Activated T-cell treated with anti-CD3 and anti-CD28 coated beads, Interleukin-2, amount 50 U/mL, for 4 hours (primary cell): ENCODE measurements around the gene LIMS1. TPM values are rescaled to one million over a fixed set of nuclear protein-coding genes. Genes with fewer than 3 reads are reported as not detected.
"Not testable (repeated sequence)": the region's sequence is repeated elsewhere in the genome, so short reads cannot be mapped to it uniquely, and the experiment has no call there.

Experiments
- ATAC-seq, 2 donors: fragments of 200-7000 bp; cut with Tn5 transposase; one replicate each; pipeline ENCODE4 v1.10.0; 2021
- DNase-seq: peaks from one replicate; pipeline ENCODE4 v3.0.0-alpha.2; 2020
- H3K27me3 Mint-ChIP-seq: one replicate; pipeline ENCODE4 v1.8.0; 2021; ENCODE audit warnings: low read depth, mixed read lengths
- H3K36me3 Mint-ChIP-seq: one replicate; pipeline ENCODE4 v1.8.0; 2022; ENCODE audit warnings: mixed read lengths; ENCODE audit not compliant: insufficient read depth
- H3K4me1 Mint-ChIP-seq: one replicate; pipeline ENCODE4 v1.8.0; 2021; ENCODE audit warnings: low read depth, mixed read lengths
- H3K4me3 Mint-ChIP-seq: one replicate; pipeline ENCODE4 v1.8.0; 2021; ENCODE audit warnings: mild to moderate bottlenecking, moderate library complexity, mixed read lengths
- H3K9me3 Mint-ChIP-seq: one replicate; pipeline ENCODE4 v1.8.0; 2021; ENCODE audit warnings: mixed read lengths
- total RNA-seq, 3 donors: library from RNA; stranded (reverse); gene quantifications; one replicate each; pipeline ENCODE4 v1.2.1, GENCODE V29; 2021

Gene LIMS1
- total RNA-seq, 3 donors from 2014 or later: 40.2 to 45.0 (median 41.2) TPM

DNA sequence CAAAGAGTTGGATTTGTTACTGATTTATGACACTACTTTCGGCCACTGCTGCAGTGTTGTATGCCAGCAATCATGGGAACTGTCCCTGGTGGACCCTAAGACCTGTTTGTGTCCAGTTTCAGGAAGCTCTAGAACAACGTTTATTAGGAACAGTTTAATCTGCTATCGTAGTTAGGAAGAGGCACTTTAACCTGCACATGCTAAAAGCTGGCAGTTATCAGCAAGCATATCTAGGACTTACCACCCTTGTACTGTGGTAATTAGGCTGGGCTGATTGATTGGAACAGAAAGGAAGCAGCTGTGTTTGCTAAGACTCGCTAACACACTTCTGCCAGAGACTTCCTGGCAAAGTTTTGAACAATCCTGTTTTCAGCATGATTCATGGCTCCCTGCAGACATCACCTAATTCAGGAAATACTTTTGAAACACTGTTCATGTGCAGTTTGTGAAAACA, 144.0 kb downstream of the LIMS1 start:
- not testable (repeated sequence) for H3K9me3 Mint-ChIP-seq, H3K27me3 Mint-ChIP-seq, H3K4me3 Mint-ChIP-seq, H3K4me1 Mint-ChIP-seq, DNase-seq, ATAC-seq
- peaks cover 16% of the 10 kb centered on the region for H3K36me3 Mint-ChIP-seq

GRCh38 chr2:108680805-108681204, 146.5 kb downstream of the LIMS1 start:
- not testable (repeated sequence) for H3K9me3 Mint-ChIP-seq, H3K4me1 Mint-ChIP-seq, DNase-seq, H3K4me3 Mint-ChIP-seq, H3K27me3 Mint-ChIP-seq, ATAC-seq
- peaks cover 18% of the 10 kb centered on the region for H3K36me3 Mint-ChIP-seq

DNA sequence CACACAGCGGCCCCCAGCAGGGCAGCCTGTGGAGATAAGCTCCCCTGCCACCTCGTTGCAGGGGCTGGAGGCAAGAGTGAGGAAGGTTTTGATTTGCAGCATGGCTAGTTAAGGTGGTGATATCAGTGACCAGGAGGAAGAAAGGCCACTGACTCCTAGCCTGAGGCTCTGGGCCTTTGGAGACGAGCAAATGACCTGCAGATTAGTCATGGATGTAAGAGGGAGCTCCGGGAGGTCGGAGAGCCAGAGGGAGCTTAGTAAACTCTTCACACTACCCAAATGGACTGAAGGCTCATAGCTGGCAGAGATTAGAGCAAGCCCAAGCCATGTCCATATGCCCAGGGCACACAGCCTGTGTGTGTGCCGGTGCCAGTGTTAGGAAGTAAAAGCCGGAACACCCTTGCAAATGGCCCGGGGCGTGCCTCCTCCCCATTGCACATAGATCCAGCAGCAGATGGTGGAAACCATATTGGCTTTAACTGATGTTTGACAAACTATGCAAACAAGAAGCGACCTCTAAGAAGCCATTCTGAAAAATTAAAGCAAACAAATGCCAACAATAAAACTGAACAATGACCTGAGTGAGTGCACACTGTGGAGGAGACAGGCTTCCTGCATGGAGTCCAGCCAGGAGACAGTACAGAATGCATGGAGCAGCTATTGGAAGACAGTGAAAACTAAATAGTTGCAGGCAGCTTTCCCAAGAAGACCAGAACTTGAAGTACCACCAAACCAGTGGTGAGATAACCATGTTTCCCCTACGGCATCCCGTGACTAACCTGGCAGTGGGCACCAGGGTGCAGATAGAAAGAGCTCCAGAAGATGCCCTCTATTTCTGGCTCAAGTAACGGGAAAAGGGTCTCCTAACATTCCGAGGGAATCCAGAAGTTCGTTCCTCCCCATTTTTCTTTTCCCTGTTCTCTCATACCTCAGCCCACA, 154.8 kb downstream of the LIMS1 start:
- H3K4me3 Mint-ChIP-seq, H3K9me3 Mint-ChIP-seq, DNase-seq, H3K36me3 Mint-ChIP-seq, ATAC-seq, H3K4me1 Mint-ChIP-seq, H3K27me3 Mint-ChIP-seq: not testable (repeated sequence)

DNA sequence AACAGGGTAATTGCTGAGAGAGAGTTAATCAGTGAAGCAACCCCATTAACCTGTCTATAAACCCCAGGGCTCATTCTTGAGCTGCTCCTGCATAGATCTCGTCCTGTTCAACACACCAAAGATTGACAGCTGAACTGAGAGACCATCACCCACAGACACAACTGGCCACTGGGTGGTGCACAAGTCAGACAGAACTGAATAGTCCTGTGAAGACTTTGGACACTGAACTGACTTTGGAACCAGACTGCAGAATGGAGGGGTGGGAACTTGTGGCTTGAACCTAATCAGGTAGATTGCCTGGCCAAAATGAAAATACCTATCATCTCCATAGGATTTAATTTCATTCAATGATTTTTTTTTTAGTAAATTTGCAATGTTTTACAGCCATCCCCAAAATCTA, 155.7 kb downstream of the LIMS1 start:
- H3K36me3 Mint-ChIP-seq, ATAC-seq, H3K27me3 Mint-ChIP-seq, DNase-seq, H3K4me1 Mint-ChIP-seq, H3K9me3 Mint-ChIP-seq, H3K4me3 Mint-ChIP-seq: not testable (repeated sequence)

- no peak for DNase-seq
- Mint-ChIP-seq H3K27me3 (no peaks in the 10 kb centered on the region), H3K4me3 (no peak overlapping the region), H3K9me3 (no peaks in the 10 kb centered on the region), H3K36me3 (no peaks in the 10 kb centered on the region), H3K4me1 (no peaks in the 10 kb centered on the region)
- no peak for ATAC-seq
These were observed 157.2 kb downstream of the LIMS1 start for GRCh38 chr2:108691447-108691846.

DNA sequence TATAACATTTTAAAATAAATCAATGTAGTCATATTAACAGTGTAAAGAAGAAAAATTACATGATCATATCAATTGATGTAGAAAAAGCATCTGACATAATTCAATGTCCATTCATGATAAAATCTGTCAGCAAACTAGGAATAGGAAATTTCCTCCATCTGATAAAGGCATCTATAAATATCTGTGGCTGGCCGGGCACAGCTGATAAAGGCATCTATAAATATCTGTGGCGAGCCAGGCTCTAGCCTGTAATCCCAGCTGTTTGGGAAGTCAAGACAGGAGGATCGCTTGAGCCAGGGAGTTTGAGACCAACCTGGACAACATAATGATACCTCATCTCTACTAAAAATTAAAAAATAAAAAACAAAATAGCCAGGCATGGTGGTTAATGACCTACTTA, 166.9 kb downstream of the LIMS1 start:
- ATAC-seq (no peak), DNase-seq (no peak)
- Mint-ChIP-seq H3K36me3 (no peaks in the 10 kb centered on the region), H3K27me3 (no peaks in the 10 kb centered on the region), H3K4me3 (no peak overlapping the region), H3K4me1 (no peaks in the 10 kb centered on the region), H3K9me3 (no peaks in the 10 kb centered on the region)

DNA sequence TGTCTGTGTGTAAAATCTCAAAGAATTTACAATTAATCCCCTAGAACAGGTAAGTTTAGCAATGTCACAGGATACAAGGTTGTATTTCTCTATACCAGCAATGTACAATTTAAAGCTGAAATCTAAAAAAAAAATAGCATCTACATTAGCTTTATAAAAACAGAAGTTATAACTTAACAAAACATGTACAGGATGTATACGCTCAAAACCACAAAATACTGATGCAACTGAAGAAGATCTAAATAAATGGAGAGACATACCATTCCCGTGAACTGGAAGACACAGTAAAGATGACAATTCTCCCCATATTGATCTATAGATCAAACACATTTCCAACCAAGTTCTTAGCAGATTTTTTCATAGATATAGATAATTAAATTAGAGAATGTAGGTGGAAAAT, 167.5 kb downstream of the LIMS1 start:
- no peaks in the 10 kb centered on the region for H3K36me3 Mint-ChIP-seq
- H3K27me3 Mint-ChIP-seq: no peaks in the 10 kb centered on the region
- ATAC-seq: no peak

GRCh38 chr2:108704871-108705270, 170.6 kb downstream of the LIMS1 start:
- H3K36me3 Mint-ChIP-seq: no peaks in the 10 kb centered on the region
- H3K4me1 Mint-ChIP-seq: no peaks in the 10 kb centered on the region
- H3K4me3 Mint-ChIP-seq: no peak overlapping the region
- H3K9me3 Mint-ChIP-seq: peaks cover 11% of the 10 kb centered on the region
- no peak for ATAC-seq
- no peak for DNase-seq
- H3K27me3 Mint-ChIP-seq: no peaks in the 10 kb centered on the region

More for the DNA sequence above, 167.5 kb downstream of the LIMS1 start:
- no peaks in the 10 kb centered on the region for H3K9me3 Mint-ChIP-seq
- DNase-seq: no peak
- H3K4me3 Mint-ChIP-seq: no peak overlapping the region
- H3K4me1 Mint-ChIP-seq: no peaks in the 10 kb centered on the region

DNA sequence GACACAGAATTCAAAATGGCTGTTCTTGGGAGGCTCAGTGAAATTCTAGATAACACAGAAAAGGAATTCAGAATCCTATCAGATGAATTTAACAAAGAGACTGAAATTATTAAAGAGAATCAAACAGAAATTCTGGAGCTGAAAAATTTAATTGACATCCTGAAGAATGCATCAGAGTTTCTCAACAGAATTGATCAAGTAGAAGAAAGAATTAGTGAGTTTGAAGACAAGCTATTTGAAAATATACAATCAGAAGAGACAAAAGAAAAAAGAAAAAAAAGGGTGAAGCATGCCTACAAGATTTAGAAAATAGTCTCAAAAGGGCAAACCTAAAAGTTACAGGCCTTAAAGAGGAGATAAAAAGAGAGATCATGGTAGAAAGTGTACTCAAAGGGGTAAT, 173.0 kb downstream of the LIMS1 start:
- Mint-ChIP-seq H3K9me3 (peaks cover 11% of the 10 kb centered on the region), H3K4me1 (no peaks in the 10 kb centered on the region), H3K4me3 (no peak overlapping the region), H3K36me3 (no peaks in the 10 kb centered on the region), H3K27me3 (no peaks in the 10 kb centered on the region)
- ATAC-seq: no peak
- no peak for DNase-seq

- not testable (repeated sequence) for DNase-seq, H3K9me3 Mint-ChIP-seq, H3K36me3 Mint-ChIP-seq, ATAC-seq, H3K4me3 Mint-ChIP-seq, H3K27me3 Mint-ChIP-seq
- H3K4me1 Mint-ChIP-seq: peaks cover 11% of the 10 kb centered on the region
These were observed 182.7 kb downstream of the LIMS1 start for GRCh38 chr2:108716971-108717370.

- no peaks in the 10 kb centered on the region for H3K27me3 Mint-ChIP-seq
- H3K4me1 Mint-ChIP-seq: peaks cover 26% of the 10 kb centered on the region
- no peaks in the 10 kb centered on the region for H3K9me3 Mint-ChIP-seq
- peak within 1 kb of the TSS; percentile 91 for H3K4me3 Mint-ChIP-seq
- peaks cover 3% of the 10 kb centered on the region for H3K36me3 Mint-ChIP-seq
- DNase-seq (peak; percentile 92), ATAC-seq (peak; percentile 98)
These were observed 185.1 kb downstream of the LIMS1 start, which contains the start of gene RANBP2 for GRCh38 chr2:108719149-108720044. Gene RANBP2, plus strand, starts transcription at chr2:108719482. Its CDS starts 125 bp downstream, at chr2:108719607.

GRCh38 chr2:108726048-108726447, 191.8 kb downstream of the LIMS1 start:
- not testable (repeated sequence) for ATAC-seq, DNase-seq, H3K4me3 Mint-ChIP-seq, H3K27me3 Mint-ChIP-seq, H3K36me3 Mint-ChIP-seq, H3K9me3 Mint-ChIP-seq
- peaks cover 50% of the 10 kb centered on the region for H3K4me1 Mint-ChIP-seq

DNA sequence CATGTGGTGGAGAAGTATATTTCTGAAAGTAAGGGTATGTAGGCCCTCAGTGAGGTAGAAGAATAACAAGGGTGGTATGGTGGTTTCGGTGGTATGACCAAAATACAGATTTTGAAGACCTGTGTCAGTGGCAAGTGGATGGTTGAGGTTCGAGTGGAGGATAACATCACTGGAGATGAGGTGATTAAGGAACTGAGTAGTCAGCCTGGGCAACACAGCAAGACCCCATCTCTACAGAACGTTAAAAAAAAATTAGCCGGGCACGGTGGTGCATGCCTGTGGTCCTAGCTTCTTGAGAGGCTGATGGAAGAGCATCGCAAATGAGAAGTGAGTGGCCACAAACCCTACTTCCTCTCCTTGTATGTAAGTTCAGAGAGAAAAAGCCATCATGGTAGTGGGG, 200.4 kb downstream of the LIMS1 start:
- DNase-seq, ATAC-seq, H3K4me3 Mint-ChIP-seq, H3K4me1 Mint-ChIP-seq, H3K9me3 Mint-ChIP-seq, H3K27me3 Mint-ChIP-seq: not testable (repeated sequence)
- H3K36me3 Mint-ChIP-seq: peaks cover 15% of the 10 kb centered on the region
